NCI-H128 (cell line): ENCODE measurements around the gene MAP3K5.

Experiments used
- DNase-seq: peaks from one replicate; lab custom pipeline; 2025; ENCODE audit not compliant: unreplicated experiment; lab: John Stamatoyannopoulos, UW

MAP3K5 gene

DNA sequence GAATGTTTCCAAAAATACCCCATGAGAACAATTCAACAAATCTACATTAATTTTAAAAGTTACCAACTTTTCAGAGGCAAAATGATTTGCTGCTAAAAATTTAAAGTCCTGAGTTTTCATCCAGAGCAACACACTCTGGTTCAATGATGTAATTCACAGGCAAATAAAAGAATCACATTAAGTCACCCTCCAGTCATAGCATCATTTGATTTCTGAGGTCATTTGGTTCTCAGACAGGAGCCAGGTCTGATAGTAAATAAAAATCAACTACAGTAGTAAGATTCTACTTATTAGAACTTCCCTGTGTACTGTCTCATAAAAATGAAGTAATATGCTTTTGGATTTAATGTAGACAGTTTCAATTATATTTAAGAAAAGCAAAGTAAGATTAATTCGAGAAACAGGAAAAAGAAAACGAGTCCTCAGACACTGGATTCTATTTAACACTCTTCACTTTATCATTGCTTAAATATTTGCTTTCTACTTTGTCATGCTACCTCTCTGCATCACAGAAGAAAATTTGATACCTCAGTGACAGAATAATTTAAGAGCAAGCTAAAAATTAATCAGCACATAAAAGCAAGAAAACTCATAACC lies 267.8 kb downstream of the MAP3K5 start:
- DNase-seq = no peak

- DNase-seq = no peak
Measured at GRCh38 chr6:136523196-136523595, 269.1 kb downstream of the MAP3K5 start.

GRCh38 chr6:136522636-136523035 lies 269.6 kb downstream of the MAP3K5 start:
- no peak for DNase-seq

DNA sequence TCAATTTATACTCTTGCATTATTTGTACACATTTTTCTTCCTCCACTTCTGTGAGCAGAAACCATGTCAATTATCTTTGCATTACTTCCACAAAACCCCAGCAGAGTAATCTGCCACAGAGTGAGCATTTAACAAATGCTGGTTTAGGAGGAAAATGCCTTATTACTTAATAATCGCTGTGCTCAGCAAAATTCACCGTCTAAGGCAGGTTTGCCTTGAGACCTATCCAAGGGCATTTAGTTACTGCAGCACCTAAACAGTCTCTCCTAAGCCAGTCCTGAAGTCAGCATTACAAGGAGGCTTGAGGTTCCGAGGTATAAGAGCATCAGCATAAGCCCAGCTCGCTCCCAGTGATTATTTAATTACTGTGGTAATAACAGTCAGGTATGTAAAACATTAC lies 270.4 kb downstream of the MAP3K5 start:
- DNase-seq = no peak

GRCh38 chr6:136521427-136521826 lies 270.9 kb downstream of the MAP3K5 start:
- DNase-seq = no peak

- no peak for DNase-seq
Measured at GRCh38 chr6:136520517-136520916, 271.8 kb downstream of the MAP3K5 start.

- no peak for DNase-seq
Measured at GRCh38 chr6:136517582-136517981, 274.7 kb downstream of the MAP3K5 start.

- no peak for DNase-seq
Measured at GRCh38 chr6:136517002-136517401, 275.3 kb downstream of the MAP3K5 start.

- no peak for DNase-seq
Measured at GRCh38 chr6:136514591-136514990, 277.7 kb downstream of the MAP3K5 start.

DNA sequence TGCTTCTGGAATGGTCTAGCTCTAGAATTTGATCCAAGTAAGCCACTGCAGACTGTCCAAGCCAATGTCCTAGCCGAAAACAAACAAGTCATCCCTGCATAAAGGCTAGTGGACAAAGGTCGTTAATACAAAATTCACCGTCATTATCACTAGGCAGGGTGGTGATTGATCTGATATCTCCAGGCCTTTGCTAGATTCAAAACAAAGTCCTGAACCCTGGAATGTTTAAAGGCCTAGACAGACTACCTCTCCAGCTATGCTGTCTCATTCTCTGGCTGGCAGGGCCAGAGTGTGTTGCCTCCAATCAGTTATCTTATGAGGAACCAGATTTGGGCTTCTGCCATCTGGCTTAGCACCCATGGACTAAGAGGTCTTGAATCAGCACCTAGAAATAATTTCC lies 280.4 kb downstream of the MAP3K5 start:
- DNase-seq = no peak

DNA sequence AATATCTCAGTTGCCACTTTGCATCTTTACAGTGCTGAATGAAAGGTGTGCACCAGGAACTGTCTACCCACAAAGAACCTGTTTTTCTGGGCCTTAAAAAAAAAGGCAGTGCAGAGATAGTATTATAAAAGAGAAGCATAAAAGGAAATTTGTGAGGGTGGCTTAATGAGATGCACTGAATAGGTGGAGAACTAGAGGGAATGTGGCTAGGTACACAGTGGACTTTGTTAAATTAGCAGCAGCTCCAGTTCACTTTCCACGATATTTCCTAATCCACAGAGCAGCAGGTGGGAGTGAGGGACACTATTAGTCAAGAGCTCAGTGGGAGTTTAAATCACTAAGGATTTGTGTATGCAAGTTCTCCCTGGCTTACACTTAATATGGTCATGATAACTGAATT lies 280.9 kb downstream of the MAP3K5 start:
- no peak for DNase-seq

GRCh38 chr6:136510782-136511181 lies 281.5 kb downstream of the MAP3K5 start:
- no peak for DNase-seq

DNA sequence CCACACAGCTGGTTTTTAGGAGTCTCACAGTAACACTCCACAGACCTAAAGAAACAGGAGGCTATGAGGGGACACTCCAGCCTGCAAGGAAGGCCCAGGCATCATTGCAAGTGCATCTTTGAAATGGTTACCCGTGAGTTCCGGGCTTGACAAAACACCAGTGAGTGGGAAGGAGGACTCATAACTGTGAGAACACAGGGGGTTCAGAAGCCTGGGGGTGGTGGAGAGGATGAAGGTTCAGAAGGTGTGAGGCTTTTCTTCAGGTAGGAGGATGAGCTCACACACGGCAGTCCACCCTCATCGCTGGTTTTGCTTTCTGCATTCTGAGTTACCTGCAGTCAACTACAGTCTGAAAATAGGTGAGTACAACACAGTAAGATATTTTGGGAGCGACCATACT lies 282.0 kb downstream of the MAP3K5 start:
- no peak for DNase-seq

DNA sequence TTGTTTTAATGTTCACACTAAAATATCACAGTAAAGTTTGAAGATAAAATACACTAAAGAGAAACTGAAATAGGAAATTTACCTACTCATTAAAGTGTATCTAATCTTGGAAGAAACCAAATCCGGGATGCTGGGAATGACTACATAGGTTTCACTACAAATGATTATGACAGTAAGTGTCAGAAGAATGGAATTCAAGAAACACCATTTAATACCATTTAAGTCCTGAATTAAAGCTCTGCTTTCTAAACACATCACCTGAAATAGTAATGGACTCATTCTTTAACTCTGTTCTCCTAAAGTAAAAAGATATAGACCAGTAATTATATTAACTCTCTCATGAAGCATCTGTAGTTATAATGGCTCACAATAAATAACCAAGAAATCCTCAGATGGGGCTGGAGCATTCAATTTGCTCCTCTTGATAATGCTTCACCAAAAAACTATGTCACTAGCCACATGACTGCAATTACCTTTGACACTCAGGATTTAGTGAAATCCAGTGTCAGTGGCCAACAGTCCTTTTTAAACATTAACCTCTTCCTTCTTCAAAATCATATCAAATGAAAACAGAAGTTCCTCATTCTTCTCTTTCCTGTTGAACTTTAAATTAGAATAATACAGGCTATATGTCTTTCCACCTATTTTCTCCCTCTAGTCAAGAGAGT lies 283.4 kb downstream of the MAP3K5 start:
- no peak for DNase-seq
